ENCODE results near the gene PPP1R10. TPM values are rescaled to one million over a fixed set of nuclear protein-coding genes. Genes with fewer than 3 reads are reported as not detected.

The PPP1R10 gene
- total and polyA plus RNA-seq, 2 of the 13 experiments (the other 11 are each of a cell fraction or from before 2014, with no cell fraction given), result 26.3 to 38.4 TPM

- H3K79me2 ChIP-seq (ENCODE audit: insufficient read depth, low read length), result peaks cover 44% of the 10 kb centered on the region
- FAIRE-seq, result no peak
- no peak for TF ChIP-seq LCORL (IDR thresholded peaks at IDR 0.05)
- 0 out of 2 replicates have a peak, but pooled peaks have one; percentile 1 for TF ChIP-seq LCORL (CRISPR knock-in tag; IDR thresholded peaks at IDR 0.05)
- no peak for TF ChIP-seq ZNF121 (CRISPR knock-in tag; IDR thresholded peaks at IDR 0.05)
- 0 out of 2 replicates have a peak, but pooled peaks have one; percentile 88 for TF ChIP-seq ZNF780A (CRISPR knock-in tag; IDR thresholded peaks at IDR 0.05)
- TF ChIP-seq ZHX1 (CRISPR knock-in tag; IDR thresholded peaks at IDR 0.05; ENCODE audit: low read depth), result no peak
- no peak for TF ChIP-seq FOXK1 (CRISPR knock-in tag; IDR thresholded peaks at IDR 0.05; ENCODE audit: borderline replicate concordance, low read depth)
- no peak for TF ChIP-seq ZNF101 (CRISPR knock-in tag; IDR thresholded peaks at IDR 0.05; ENCODE audit: borderline replicate concordance, low read depth)
- TF ChIP-seq, protein P1, sequence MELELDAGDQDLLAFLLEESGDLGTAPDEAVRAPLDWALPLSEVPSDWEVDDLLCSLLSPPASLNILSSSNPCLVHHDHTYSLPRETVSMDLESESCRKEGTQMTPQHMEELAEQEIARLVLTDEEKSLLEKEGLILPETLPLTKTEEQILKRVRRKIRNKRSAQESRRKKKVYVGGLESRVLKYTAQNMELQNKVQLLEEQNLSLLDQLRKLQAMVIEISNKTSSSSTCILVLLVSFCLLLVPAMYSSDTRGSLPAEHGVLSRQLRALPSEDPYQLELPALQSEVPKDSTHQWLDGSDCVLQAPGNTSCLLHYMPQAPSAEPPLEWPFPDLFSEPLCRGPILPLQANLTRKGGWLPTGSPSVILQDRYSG (CRISPR knock-in tag; IDR thresholded peaks at IDR 0.05), result no peak
- TF ChIP-seq MATR3 (CRISPR knock-in tag; IDR thresholded peaks at IDR 0.05), result no peak
- no peak for TF ChIP-seq NCOA1 (CRISPR knock-in tag; IDR thresholded peaks at IDR 0.05)
- TF ChIP-seq, protein P2, sequence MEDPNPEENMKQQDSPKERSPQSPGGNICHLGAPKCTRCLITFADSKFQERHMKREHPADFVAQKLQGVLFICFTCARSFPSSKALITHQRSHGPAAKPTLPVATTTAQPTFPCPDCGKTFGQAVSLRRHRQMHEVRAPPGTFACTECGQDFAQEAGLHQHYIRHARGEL (CRISPR knock-in tag; IDR thresholded peaks at IDR 0.05), result 0 out of 2 replicates have a peak, but pooled peaks have one; percentile 14
- TF ChIP-seq CHD4 (IDR thresholded peaks at IDR 0.05; ENCODE audit: borderline replicate concordance, low read length), result peak; percentile 52; the same call in 1 of the 2 replicates
- TF ChIP-seq, protein P3, sequence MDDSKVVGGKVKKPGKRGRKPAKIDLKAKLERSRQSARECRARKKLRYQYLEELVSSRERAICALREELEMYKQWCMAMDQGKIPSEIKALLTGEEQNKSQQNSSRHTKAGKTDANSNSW (CRISPR knock-in tag; IDR thresholded peaks at IDR 0.05; ENCODE audit: borderline replicate concordance), result 0 out of 2 replicates have a peak, but pooled peaks have one; percentile 73
- no peak for TF ChIP-seq MAF1 (CRISPR knock-in tag; IDR thresholded peaks at IDR 0.05; ENCODE audit: borderline replicate concordance)
- TF ChIP-seq ATRX (CRISPR knock-in tag; IDR thresholded peaks at IDR 0.05; ENCODE audit: borderline replicate concordance), result no peak
- no peak for TF ChIP-seq MXD4 (CRISPR knock-in tag; IDR thresholded peaks at IDR 0.05)
- peak; percentile 18; the same call in 1 of the 2 replicates for TF ChIP-seq IRX3 (CRISPR knock-in tag; IDR thresholded peaks at IDR 0.05; ENCODE audit: borderline replicate concordance, low read depth)
- no peak for TF ChIP-seq HDAC1 (CRISPR knock-in tag; IDR thresholded peaks at IDR 0.05)
- TF ChIP-seq NCOR1 (IDR thresholded peaks at IDR 0.05; ENCODE audit: borderline replicate concordance, low read length), result 0 out of 2 replicates have a peak, but pooled peaks have one; percentile 9
- TF ChIP-seq, protein P4, sequence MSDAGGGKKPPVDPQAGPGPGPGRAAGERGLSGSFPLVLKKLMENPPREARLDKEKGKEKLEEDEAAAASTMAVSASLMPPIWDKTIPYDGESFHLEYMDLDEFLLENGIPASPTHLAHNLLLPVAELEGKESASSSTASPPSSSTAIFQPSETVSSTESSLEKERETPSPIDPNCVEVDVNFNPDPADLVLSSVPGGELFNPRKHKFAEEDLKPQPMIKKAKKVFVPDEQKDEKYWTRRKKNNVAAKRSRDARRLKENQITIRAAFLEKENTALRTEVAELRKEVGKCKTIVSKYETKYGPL (CRISPR knock-in tag; IDR thresholded peaks at IDR 0.05), result no peak
- TF ChIP-seq NAIF1 (CRISPR knock-in tag; IDR thresholded peaks at IDR 0.05; ENCODE audit: borderline replicate concordance), result no peak
These were observed 46.3 kb downstream of the PPP1R10 start for GRCh38 chr6:30570740-30571074.

More at GRCh38 chr6:30570740-30571074, 46.3 kb downstream of the PPP1R10 start:
- peak overlapping the region; percentile 80 for H3K27ac ChIP-seq (ENCODE audit: extremely low read length, insufficient read depth, low read length)
- peaks cover 23% of the 10 kb centered on the region for H4K20me1 ChIP-seq (ENCODE audit: insufficient read depth, low read length)
- peaks cover 56% of the 10 kb centered on the region for H3K4me1 ChIP-seq (ENCODE audit: insufficient read depth, low read length)
- no peaks in the 10 kb centered on the region; a peak in 1 of 5 replicates for H3K27me3 ChIP-seq (ENCODE audit: control insufficient read depth in 1 of 2, insufficient read depth in 2 of 2, low read length in 2 of 2)
- peak overlapping the region; percentile 99 for H3K4me2 ChIP-seq (ENCODE audit: low read depth, low read length)
- ChIA-PET POLR2A (interaction anchor here (0.7 to 2.6 kb wide), 24 partner anchors 8 to 833 kb away, joined by 3 to 74 read pairs (median 4); partner anchors contain the start of genes DHX16, GNL1, GTF2H4 and MRPS18B), CTCF (ENCODE audit: low intra/inter-chr PET ratio, low total read pairs) (no interaction called here)
- peak overlapping the region; percentile 88 for H3K9ac ChIP-seq (ENCODE audit: insufficient read depth, low read depth, low read length)
- 2% methylated on average over 18 of the region's 18 CpGs for WGBS (ENCODE audit: low lambda C conversion rate)
- DNase-seq (ENCODE audit: low spot score), result no peak
- peak overlapping the region; percentile 67 to 88 (median 70) for H3K4me3 ChIP-seq (replicated peaks in 1 of 3; ENCODE audit: insufficient read depth in 1 of 3, low read depth in 2 of 3, low read length in 3 of 3)
- intact Hi-C loops (cut with micrococcal nuclease; ENCODE audit: unreplicated experiment), result loop anchor here (1.0 kb wide), 2 partner anchors 13 to 103 kb away; partner anchors contain the start of genes DHX16 and PRR3
- H3K9me3 ChIP-seq (ENCODE audit: low read length), result no peaks in the 10 kb centered on the region
- in situ Hi-C loops (cut with HindIII; ENCODE audit: extremely low pct_ligation_motif_present, low pct_unique_long_range_greater_than_20kb), result no loop called here
- H3K36me3 ChIP-seq (replicated peaks in 1 of 2; ENCODE audit: control insufficient read depth in 1 of 2, insufficient read depth in 2 of 2, low read length in 2 of 2), result peaks cover 0 to 3% of the 10 kb centered on the region in 2 experiments; a peak in 1 of 5 replicates
- peak overlapping the region; percentile 60 for H2AFZ ChIP-seq (ENCODE audit: low read length)
- TSS peak; percentile 89 for BruUV-seq (replicated peaks)
- ATAC-seq, result peak; percentile 12
